ENCODE measurements around the gene TNNI3K. TPM values are rescaled to one million over a fixed set of nuclear protein-coding genes. Genes with fewer than 3 reads are reported as not detected.

The TNNI3K gene
- polyA plus RNA-seq, 1 donor from 2014 or later = 3.5 TPM

DNA sequence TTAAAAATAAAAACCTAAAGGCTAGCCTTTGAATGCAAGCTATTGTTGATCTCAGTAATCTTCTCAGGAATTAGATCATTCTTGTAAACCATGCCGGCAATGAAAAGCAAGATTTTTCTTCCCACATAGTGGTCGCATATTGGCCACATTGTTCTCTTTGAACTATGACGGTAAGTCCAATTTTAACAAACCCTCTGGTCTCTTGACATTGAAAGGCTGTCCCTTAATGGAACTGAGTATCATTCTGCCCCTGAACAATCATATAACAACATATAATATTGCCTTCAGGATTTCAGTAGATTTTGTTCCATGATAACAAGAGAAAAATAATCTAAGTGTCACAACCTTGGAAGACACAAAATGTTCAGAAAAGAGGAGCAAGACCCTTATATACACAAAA is 1.3 kb downstream of the TNNI3K start:
- Histone ChIP-seq H3K4me2 (ENCODE audit: low read length) (no peak overlapping the region), H2AFZ (ENCODE audit: low read depth, low read length) (no peak overlapping the region), H3F3A (ENCODE audit: insufficient read depth, low read length, poor library complexity, severe bottlenecking) (no peaks in the 10 kb centered on the region), H3K36me3 (ENCODE audit: insufficient read depth, low read length) (no peaks in the 10 kb centered on the region), H3K9me2 (ENCODE audit: insufficient read depth, low read length) (no peaks in the 10 kb centered on the region), H3K9me3 (ENCODE audit: low read length) (no peaks in the 10 kb centered on the region), H3K27me3 (ENCODE audit: insufficient read depth, low read depth, low read length) (no peaks in the 10 kb centered on the region), H3K27ac (ENCODE audit: low read length) (no peak overlapping the region), H4K20me1 (ENCODE audit: insufficient read depth) (no peaks in the 10 kb centered on the region), H3K79me2 (replicated peaks; ENCODE audit: insufficient read depth, low read length) (no peaks in the 10 kb centered on the region), H3K4me3 (ENCODE audit: low read length) (no peak overlapping the region), H3K9ac (ENCODE audit: low read length) (no peak overlapping the region)
- TF ChIP-seq, protein P1, sequence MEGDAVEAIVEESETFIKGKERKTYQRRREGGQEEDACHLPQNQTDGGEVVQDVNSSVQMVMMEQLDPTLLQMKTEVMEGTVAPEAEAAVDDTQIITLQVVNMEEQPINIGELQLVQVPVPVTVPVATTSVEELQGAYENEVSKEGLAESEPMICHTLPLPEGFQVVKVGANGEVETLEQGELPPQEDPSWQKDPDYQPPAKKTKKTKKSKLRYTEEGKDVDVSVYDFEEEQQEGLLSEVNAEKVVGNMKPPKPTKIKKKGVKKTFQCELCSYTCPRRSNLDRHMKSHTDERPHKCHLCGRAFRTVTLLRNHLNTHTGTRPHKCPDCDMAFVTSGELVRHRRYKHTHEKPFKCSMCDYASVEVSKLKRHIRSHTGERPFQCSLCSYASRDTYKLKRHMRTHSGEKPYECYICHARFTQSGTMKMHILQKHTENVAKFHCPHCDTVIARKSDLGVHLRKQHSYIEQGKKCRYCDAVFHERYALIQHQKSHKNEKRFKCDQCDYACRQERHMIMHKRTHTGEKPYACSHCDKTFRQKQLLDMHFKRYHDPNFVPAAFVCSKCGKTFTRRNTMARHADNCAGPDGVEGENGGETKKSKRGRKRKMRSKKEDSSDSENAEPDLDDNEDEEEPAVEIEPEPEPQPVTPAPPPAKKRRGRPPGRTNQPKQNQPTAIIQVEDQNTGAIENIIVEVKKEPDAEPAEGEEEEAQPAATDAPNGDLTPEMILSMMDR (IDR thresholded peaks at IDR 0.05; ENCODE audit: poor library complexity, severe bottlenecking) = no peak
- TF ChIP-seq RAD21 (conservative IDR thresholded peaks at IDR 0.05) (no peak), MXI1 (conservative IDR thresholded peaks at IDR 0.05; ENCODE audit: poor library complexity, severe bottlenecking) (no peak)

DNA sequence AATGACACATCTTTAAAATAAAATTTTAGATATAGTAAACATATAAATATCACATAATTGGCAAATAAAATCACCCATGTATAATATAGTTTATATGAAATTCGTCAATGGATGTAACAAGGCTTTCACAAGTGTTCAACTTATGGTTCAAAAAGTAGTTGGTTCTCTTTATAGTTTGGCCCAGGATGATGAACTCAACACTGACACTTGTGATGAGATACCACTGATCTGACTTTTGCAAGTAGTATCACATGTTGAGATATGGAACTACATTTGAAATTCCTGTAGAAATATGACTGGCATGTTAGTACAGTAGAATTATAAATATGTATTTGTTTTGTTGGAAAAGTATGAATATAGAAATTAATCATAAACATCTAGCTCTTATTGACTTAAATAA is 1.8 kb downstream of the TNNI3K start:
- Histone ChIP-seq H3K4me2 (ENCODE audit: low read length) (no peak overlapping the region), H3K9me3 (ENCODE audit: low read length) (no peaks in the 10 kb centered on the region), H3K9ac (ENCODE audit: low read length) (no peak overlapping the region), H3K79me2 (replicated peaks; ENCODE audit: insufficient read depth, low read length) (no peaks in the 10 kb centered on the region), H3K4me3 (ENCODE audit: low read length) (no peak overlapping the region), H3K9me2 (ENCODE audit: insufficient read depth, low read length) (no peaks in the 10 kb centered on the region), H3K27me3 (ENCODE audit: insufficient read depth, low read depth, low read length) (no peaks in the 10 kb centered on the region), H2AFZ (ENCODE audit: low read depth, low read length) (no peak overlapping the region), H4K20me1 (ENCODE audit: insufficient read depth) (no peaks in the 10 kb centered on the region), H3K36me3 (ENCODE audit: insufficient read depth, low read length) (no peaks in the 10 kb centered on the region), H3K27ac (ENCODE audit: low read length) (no peak overlapping the region), H3F3A (ENCODE audit: insufficient read depth, low read length, poor library complexity, severe bottlenecking) (no peaks in the 10 kb centered on the region)
- TF ChIP-seq EZH2 (IDR thresholded peaks at IDR 0.05; ENCODE audit: borderline replicate concordance, insufficient read depth, low read length, poor library complexity, severe bottlenecking) (no peak), RAD21 (conservative IDR thresholded peaks at IDR 0.05) (no peak), SMC3 (conservative IDR thresholded peaks at IDR 0.05; ENCODE audit: poor library complexity) (no peak), TAF1 (IDR thresholded peaks at IDR 0.05; ENCODE audit: low read depth) (no peak), POLR2AphosphoS5 (IDR thresholded peaks at IDR 0.05) (no peak), EP300 (conservative IDR thresholded peaks at IDR 0.05; ENCODE audit: poor library complexity, severe bottlenecking) (no peak), MXI1 (conservative IDR thresholded peaks at IDR 0.05; ENCODE audit: poor library complexity, severe bottlenecking) (no peak)
- TF ChIP-seq, protein P2, sequence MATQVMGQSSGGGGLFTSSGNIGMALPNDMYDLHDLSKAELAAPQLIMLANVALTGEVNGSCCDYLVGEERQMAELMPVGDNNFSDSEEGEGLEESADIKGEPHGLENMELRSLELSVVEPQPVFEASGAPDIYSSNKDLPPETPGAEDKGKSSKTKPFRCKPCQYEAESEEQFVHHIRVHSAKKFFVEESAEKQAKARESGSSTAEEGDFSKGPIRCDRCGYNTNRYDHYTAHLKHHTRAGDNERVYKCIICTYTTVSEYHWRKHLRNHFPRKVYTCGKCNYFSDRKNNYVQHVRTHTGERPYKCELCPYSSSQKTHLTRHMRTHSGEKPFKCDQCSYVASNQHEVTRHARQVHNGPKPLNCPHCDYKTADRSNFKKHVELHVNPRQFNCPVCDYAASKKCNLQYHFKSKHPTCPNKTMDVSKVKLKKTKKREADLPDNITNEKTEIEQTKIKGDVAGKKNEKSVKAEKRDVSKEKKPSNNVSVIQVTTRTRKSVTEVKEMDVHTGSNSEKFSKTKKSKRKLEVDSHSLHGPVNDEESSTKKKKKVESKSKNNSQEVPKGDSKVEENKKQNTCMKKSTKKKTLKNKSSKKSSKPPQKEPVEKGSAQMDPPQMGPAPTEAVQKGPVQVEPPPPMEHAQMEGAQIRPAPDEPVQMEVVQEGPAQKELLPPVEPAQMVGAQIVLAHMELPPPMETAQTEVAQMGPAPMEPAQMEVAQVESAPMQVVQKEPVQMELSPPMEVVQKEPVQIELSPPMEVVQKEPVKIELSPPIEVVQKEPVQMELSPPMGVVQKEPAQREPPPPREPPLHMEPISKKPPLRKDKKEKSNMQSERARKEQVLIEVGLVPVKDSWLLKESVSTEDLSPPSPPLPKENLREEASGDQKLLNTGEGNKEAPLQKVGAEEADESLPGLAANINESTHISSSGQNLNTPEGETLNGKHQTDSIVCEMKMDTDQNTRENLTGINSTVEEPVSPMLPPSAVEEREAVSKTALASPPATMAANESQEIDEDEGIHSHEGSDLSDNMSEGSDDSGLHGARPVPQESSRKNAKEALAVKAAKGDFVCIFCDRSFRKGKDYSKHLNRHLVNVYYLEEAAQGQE (IDR thresholded peaks at IDR 0.05; ENCODE audit: borderline replicate concordance) = no peak
- TF ChIP-seq, protein P1 (IDR thresholded peaks at IDR 0.05; ENCODE audit: poor library complexity, severe bottlenecking) = no peak

Measured in neural cell (in vitro differentiated cells).